Right lobe of liver (tissue), 6 donors: Measurements from ENCODE around the gene GPC5. TPM values are rescaled to one million over a fixed set of nuclear protein-coding genes. Genes with fewer than 3 reads are reported as not detected.

Experiments used
- ATAC-seq, 4 donors: fragments of 200-7000 bp; cut with Tn5 transposase; one replicate each; pipeline ENCODE4 v1.9.1; 2020; ENCODE audit warnings: mild to moderate bottlenecking in 4 of 4, moderate library complexity in 4 of 4
- DNase-seq, 3 donors: peaks; one replicate each; pipeline ENCODE4 v3.0.0-alpha.2; 2020
- H3K27ac ChIP-seq, 3 donors: fragments of 200-600 bp; one replicate each; pipeline ENCODE4 v1.8.0; 2022
- H3K27me3 ChIP-seq, 2 donors: fragments of 200-600 bp; one replicate each; pipeline ENCODE4 v1.8.0; 2022
- H3K36me3 ChIP-seq, 4 donors: fragments of 200-600 bp; sonication (generic) in 1 of 4; one replicate each; pipeline versions ENCODE4 v1.5.1 to v1.8.0; 2017 to 2022; ENCODE audit warnings: control low read depth in 1 of 4
- H3K4me1 ChIP-seq, 4 donors: fragments of 200-600 bp; sonication (generic) in 1 of 4; one replicate each; pipeline versions ENCODE4 v1.5.1 to v1.8.0; 2017 to 2022; ENCODE audit warnings: control low read depth in 1 of 4
- H3K4me3 ChIP-seq, 3 donors: fragments of 200-600 bp; one replicate each; pipeline ENCODE4 v1.8.0; 2022
- H3K9me3 ChIP-seq, 4 donors: fragments of 200-600 bp; sonication (generic) in 1 of 4; one replicate each; pipeline versions ENCODE4 v1.5.1 to v1.8.0; 2017 to 2022; ENCODE audit warnings: control low read depth in 1 of 4
- CTCF ChIP-seq, 4 donors: fragments of 200-600 bp in 3 of 4; fragments of 450-650 bp in 1 of 4; IDR thresholded peaks; one replicate each; pipeline versions ENCODE4 v1.5.1 to v1.8.0; 2016 to 2022; ENCODE audit warnings: antibody characterized with exemption in 4 of 4, mild to moderate bottlenecking in 2 of 4
- POLR2A ChIP-seq: fragments of 450-650 bp; IDR thresholded peaks from one replicate; pipeline ENCODE4 v1.6.1; 2017; ENCODE audit warnings: antibody characterized with exemption, mild to moderate bottlenecking
- WGBS: methylation state at CpG from one replicate; pipeline ENCODE4 v1.1.6; 2018; ENCODE audit warnings: low coverage, low lambda C conversion rate; ENCODE audit not compliant: insufficient coverage; ENCODE audit errors: missing lambda C conversion rate; 5-methylcytosine and 5-hydroxymethylcytosine counted together
- intact Hi-C, 2 donors: fragments of 100-400 bp; cut with DNase I; formaldehyde crosslinking; loops; one replicate each; pipeline versions ENCODE4 v1.11.2 to v1.14.1; 2022
- total RNA-seq, 6 experiments: library from RNA; depleted of rRNA in 2 of 6; stranded (reverse); fragments of >200 nt in 2 of 6; fragmentation: NEBNext Ultra II Directional in 3 of 6; extraction: Animal tissue kit (Norgen Biotek cat#: 25700) in 3 of 6; gene quantifications; one replicate each; pipeline versions ENCODE4 v1.1.0 to v1.2.4, GENCODE V29; 2016 to 2023
- donor health status: DM: no; HTN: yes; CAD: no.
- donor health status: DM: no; HTN: no; CAD: no.
- donor health status: DM: no; HTN: no; CAD: no.
- donor health status: DM: no; HTN: yes; CAD: no.
- donor health status: DM: no; HTN: yes; CAD: no.

The GPC5 gene
- total RNA-seq, 6 experiments from 2014 or later, result 0.12 to 0.99 (median 0.66) TPM

DNA sequence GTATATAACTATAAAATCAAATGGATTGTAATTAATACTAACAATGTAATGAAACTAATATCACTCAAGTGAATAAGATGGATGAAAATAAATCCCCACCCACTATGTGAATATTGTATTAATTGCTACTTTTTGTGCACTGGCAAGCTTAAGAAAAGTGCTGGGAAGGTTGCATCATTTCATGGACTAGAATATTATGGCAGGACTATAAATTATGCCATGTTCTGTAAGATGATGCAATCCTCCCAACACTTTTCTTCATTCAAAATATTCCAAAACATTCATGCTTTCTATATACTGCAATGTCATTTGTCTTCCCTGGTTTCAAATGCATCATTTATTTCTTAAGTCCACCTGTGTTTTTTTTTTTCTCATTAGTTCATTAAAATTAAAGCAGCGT is 1370.6 kb downstream of the GPC5 start:
- Histone ChIP-seq H3K4me3 (no peak overlapping the region), H3K9me3 (no peaks in the 10 kb centered on the region), H3K36me3 (no peaks in the 10 kb centered on the region), H3K27me3 (no peaks in the 10 kb centered on the region), H3K27ac (no peak overlapping the region), H3K4me1 (no peaks in the 10 kb centered on the region)
- DNase-seq, result no peak
- no peak for ATAC-seq
- WGBS, result 60% methylated on average over 1 of the region's 1 CpG
- TF ChIP-seq POLR2A (no peak), CTCF (IDR thresholded peaks at IDR 0.05) (no peak)
- intact Hi-C loops, result no loop called here

GRCh38 chr13:92775658-92776057 is 1377.2 kb downstream of the GPC5 start:
- WGBS, result 74% methylated on average over 3 of the region's 3 CpGs
- no peak for ATAC-seq
- Histone ChIP-seq H3K9me3 (no peaks in the 10 kb centered on the region), H3K27ac (no peak overlapping the region), H3K27me3 (no peaks in the 10 kb centered on the region), H3K4me1 (no peaks in the 10 kb centered on the region), H3K4me3 (no peak overlapping the region), H3K36me3 (no peaks in the 10 kb centered on the region)
- no peak for TF ChIP-seq CTCF (IDR thresholded peaks at IDR 0.05)
- TF ChIP-seq POLR2A, result no peak
- DNase-seq, result no peak
- intact Hi-C loops, result no loop called here

- whole genome bisulfite sequencing, result 90% methylated on average over 7 of the region's 7 CpGs
- no peaks in the 10 kb centered on the region for H3K36me3 ChIP-seq
- no peaks in the 10 kb centered on the region for H3K27me3 ChIP-seq
- TF ChIP-seq CTCF (IDR thresholded peaks at IDR 0.05) (no peak), POLR2A (no peak)
- intact Hi-C loops, result no loop called here
- H3K9me3 ChIP-seq, result no peaks in the 10 kb centered on the region
- no peak for ATAC-seq
- H3K4me1 ChIP-seq, result no peaks in the 10 kb centered on the region
- no peak overlapping the region for H3K4me3 ChIP-seq
- H3K27ac ChIP-seq, result no peak overlapping the region
- DNase-seq, result no peak
These were observed 1383.7 kb downstream of the GPC5 start for GRCh38 chr13:92781965-92782690.

GRCh38 chr13:92802776-92803175 is 1404.4 kb downstream of the GPC5 start:
- no peak overlapping the region for H3K27ac ChIP-seq
- no peak for DNase-seq
- intact Hi-C loops, result no loop called here
- H3K4me3 ChIP-seq, result no peak overlapping the region
- H3K36me3 ChIP-seq, result no peaks in the 10 kb centered on the region
- no peaks in the 10 kb centered on the region for H3K9me3 ChIP-seq
- no peak for ATAC-seq
- 13% methylated on average over 1 of the region's 1 CpG for WGBS
- H3K27me3 ChIP-seq, result no peaks in the 10 kb centered on the region
- H3K4me1 ChIP-seq, result peaks cover 0 to 6% (median 0%) of the 10 kb centered on the region in 4 donors
- TF ChIP-seq CTCF (IDR thresholded peaks at IDR 0.05), result no peak
- no peak for TF ChIP-seq POLR2A
